HepG2 (cell line): Measurements from ENCODE around the gene EGLN2. TPM values are rescaled to one million over a fixed set of nuclear protein-coding genes. Genes with fewer than 3 reads are reported as not detected.

Experiments
- ATAC-seq: fragments of 200-7000 bp; cut with Tn5 transposase; 3 replicates; pipeline ENCODE4 v1.9.1; 2020; ENCODE audit warnings: mild to moderate bottlenecking, moderate library complexity
- BruUV-seq: library from RNA; stranded (reverse); fragments of 400-500 nt; replicated peaks from 2 replicates; lab custom pipeline; 2021; lab: Mats Ljungman, UMichigan
- CTCF ChIA-PET: fragments of 300-600 bp; formaldehyde crosslinking; extraction: SDS; loops from one replicate; lab custom pipeline; 2021; ENCODE audit warnings: low total read pairs, inconsistent platforms, low intra/inter-chr PET ratio; lab: Yijun Ruan, JAX
- POLR2A ChIA-PET: fragments of 350-600 bp; sonication (Branson Sonifier 250); formaldehyde crosslinking; loops from one replicate; lab custom pipeline; 2020; ENCODE audit warnings: antibody characterized with exemption, inconsistent platforms; lab: Yijun Ruan, JAX
- DNase-seq: peaks from one replicate; pipeline ENCODE4 v3.0.0-alpha.2; 2015; ENCODE audit warnings: low spot score
- FAIRE-seq: peaks from 3 replicates; lab custom pipeline; 2011; peaks lifted over from hg19 to GRCh38; lab: Jason Lieb, UNC
- H2AFZ ChIP-seq: one replicate; pipeline ENCODE4 v1.6.1; 2011; ENCODE audit warnings: low read length, inconsistent platforms
- H3K27ac ChIP-seq: fragments of 300-600 bp; 3 replicates; pipeline ENCODE4 v1.8.0; 2011; ENCODE audit warnings: mixed run types, mild to moderate bottlenecking, mixed read lengths, low read length, inconsistent platforms; ENCODE audit not compliant: insufficient read depth; ENCODE audit errors: extremely low read length
- H3K27me3 ChIP-seq, 2 experiments: fragments of 200-600 bp in 1 of 2; 2 replicates in 1 of 2; 3 replicates in 1 of 2; pipeline versions ENCODE4 v1.6.0 to v1.8.0; 2011; ENCODE audit warnings: low read length in 2 of 2, mild to moderate bottlenecking in 2 of 2, moderate library complexity in 2 of 2, inconsistent platforms in 1 of 2; ENCODE audit not compliant: insufficient read depth in 2 of 2, control insufficient read depth in 1 of 2
- H3K36me3 ChIP-seq, 2 experiments: fragments of 200-600 bp in 1 of 2; replicated peaks in 1 of 2; 2 replicates in 1 of 2; 3 replicates in 1 of 2; pipeline versions ENCODE4 v1.5.1 to v1.8.0; 2011; ENCODE audit warnings: low read length in 2 of 2, inconsistent platforms in 1 of 2; ENCODE audit not compliant: insufficient read depth in 2 of 2, control insufficient read depth in 1 of 2
- H3K4me1 ChIP-seq: 2 replicates; pipeline ENCODE4 v1.5.1; 2012; ENCODE audit warnings: low read length, inconsistent platforms; ENCODE audit not compliant: insufficient read depth
- H3K4me2 ChIP-seq: 2 replicates; pipeline ENCODE4 v1.6.0; 2011; ENCODE audit warnings: low read depth, low read length, inconsistent platforms
- H3K4me3 ChIP-seq, 3 experiments: fragments of 200-600 bp in 1 of 3; sonication (generic), shearing (Covaris generic) in 1 of 3; replicated peaks in 1 of 3; 2 replicates each; pipeline ENCODE4 v1.5.1; 2011 to 2016; ENCODE audit warnings: low read length in 3 of 3, inconsistent platforms in 2 of 3, low read depth in 2 of 3, mild to moderate bottlenecking in 2 of 3, control low read depth in 1 of 3, mixed read lengths in 1 of 3; ENCODE audit not compliant: insufficient read depth in 1 of 3
- H3K79me2 ChIP-seq: one replicate; pipeline ENCODE4 v1.6.1; 2011; ENCODE audit warnings: low read length, inconsistent platforms; ENCODE audit not compliant: insufficient read depth
- H3K9ac ChIP-seq: 2 replicates; pipeline ENCODE4 v1.6.0; 2011; ENCODE audit warnings: mild to moderate bottlenecking, low read depth, low read length, inconsistent platforms; ENCODE audit not compliant: insufficient read depth
- H3K9me3 ChIP-seq: 2 replicates; pipeline ENCODE4 v1.5.1; 2012; ENCODE audit warnings: mild to moderate bottlenecking, low read length
- H4K20me1 ChIP-seq: 2 replicates; pipeline ENCODE4 v1.6.0; 2011; ENCODE audit warnings: inconsistent platforms, mild to moderate bottlenecking, low read length, moderate library complexity; ENCODE audit not compliant: insufficient read depth
- CBX1 ChIP-seq: IDR thresholded peaks from one replicate; pipeline ENCODE4 v1.6.1; 2016; ENCODE audit warnings: antibody characterized with exemption, low read depth
- GTF3A ChIP-seq: sonication (generic); formaldehyde crosslinking; conservative IDR thresholded peaks from 2 replicates; pipeline ENCODE4 v1.4.0; 2020; ENCODE audit warnings: mild to moderate bottlenecking, missing genetic modification reagents
- HIVEP1 ChIP-seq: sonication (generic); formaldehyde crosslinking; IDR thresholded peaks from 2 replicates; pipeline ENCODE4 v1.4.0; 2020; ENCODE audit warnings: mild to moderate bottlenecking, missing genetic modification reagents
- MXD4 ChIP-seq: IDR thresholded peaks from 2 replicates; pipeline ENCODE4 v1.6.1; 2016; ENCODE audit warnings: mild to moderate bottlenecking, missing biosample characterization, missing genetic modification reagents
- MXI1 ChIP-seq: IDR thresholded peaks from 3 replicates; pipeline ENCODE4 v1.6.1; 2012; ENCODE audit warnings: low read depth, low read length, inconsistent platforms, borderline replicate concordance
- RCOR2 ChIP-seq: IDR thresholded peaks from 2 replicates; pipeline ENCODE4 v1.6.1; 2016; ENCODE audit warnings: missing biosample characterization, missing genetic modification reagents
- XRCC5 ChIP-seq: fragments of 200-400 bp; formaldehyde crosslinking; optimal IDR thresholded peaks from 2 replicates; pipeline ENCODE3; 2017; ENCODE audit warnings: mild to moderate bottlenecking, low read length
- ZNF143 ChIP-seq: sonication (generic); formaldehyde crosslinking; IDR thresholded peaks from 2 replicates; pipeline ENCODE4 v1.4.0; 2020; ENCODE audit warnings: missing genetic modification reagents
- ZNF235 ChIP-seq: sonication (generic); formaldehyde crosslinking; IDR thresholded peaks from 2 replicates; pipeline ENCODE4 v1.8.1; 2023; ENCODE audit warnings: mild to moderate bottlenecking, missing genetic modification reagents, borderline replicate concordance
- ZNF382 ChIP-seq: sonication (generic); formaldehyde crosslinking; IDR thresholded peaks from 2 replicates; pipeline ENCODE4 v1.5.0; 2020; ENCODE audit warnings: missing genetic modification reagents, mild to moderate bottlenecking, borderline replicate concordance
- ZNF567 ChIP-seq: sonication (generic); formaldehyde crosslinking; IDR thresholded peaks from 2 replicates; pipeline ENCODE4 v1.8.1; 2023; ENCODE audit warnings: mild to moderate bottlenecking, missing genetic modification reagents, borderline replicate concordance
- ZNF615 ChIP-seq: sonication (generic); formaldehyde crosslinking; IDR thresholded peaks from 2 replicates; pipeline ENCODE4 v1.5.0; 2020; ENCODE audit warnings: mild to moderate bottlenecking, missing genetic modification reagents, borderline replicate concordance
- ZNF709 ChIP-seq: sonication (generic); formaldehyde crosslinking; IDR thresholded peaks from 2 replicates; pipeline ENCODE4 v1.5.0; 2020; ENCODE audit warnings: mild to moderate bottlenecking, missing genetic modification reagents
- ZZZ3 ChIP-seq: sonication (generic); formaldehyde crosslinking; IDR thresholded peaks from 2 replicates; pipeline ENCODE4 v1.4.0; 2020; ENCODE audit warnings: missing genetic modification reagents, mild to moderate bottlenecking, borderline replicate concordance
- WGBS: methylation state at CpG from one replicate; pipeline ENCODE4 v1.1.6; 2017; ENCODE audit warnings: low lambda C conversion rate; 5-methylcytosine and 5-hydroxymethylcytosine counted together
- in situ Hi-C: cut with HindIII; loops from 2 replicates; pipeline ENCODE4 v1.10.0; 2017; ENCODE audit warnings: low pct_unique_long_range_greater_than_20kb; ENCODE audit not compliant: extremely low pct_ligation_motif_present
- intact Hi-C: fragments of 100-400 bp; cut with micrococcal nuclease; formaldehyde crosslinking; loops from one replicate; pipeline ENCODE4 v1.10.0; 2022; ENCODE audit not compliant: unreplicated experiment
- polyA plus RNA-seq, 8 experiments: library from polyadenylated mRNA; depleted of rRNA in 3 of 8; stranded (reverse) in 7 of 8; unstranded in 1 of 8; fragments of >200 nt; fragmentation: Illumina TruSeq in 4 of 8; extraction: Trizol in 4 of 8; gene quantifications; 2 replicates each; pipeline versions ENCODE4 v1.2.1 to v1.2.3, GENCODE V29; 2011 to 2016; ENCODE audit warnings: low read depth in 4 of 8, missing spikeins in 1 of 8, mixed read lengths in 1 of 8; ENCODE audit not compliant: insufficient read depth in 1 of 8
- total RNA-seq, 5 experiments: library from RNA; depleted of rRNA; stranded (reverse); fragments of >200 nt; fragmentation: Illumina TruSeq; extraction: Trizol; gene quantifications; 2 replicates each; pipeline ENCODE4 v1.2.3, GENCODE V29; 2016; ENCODE audit warnings: low read depth in 1 of 5
- TF ChIP-seq, protein P1 (sequence below): sonication (generic); formaldehyde crosslinking; conservative IDR thresholded peaks from 2 replicates; pipeline ENCODE4 v1.4.0; 2020; ENCODE audit warnings: missing genetic modification reagents
- TF ChIP-seq, protein P2 (sequence below): sonication (generic); formaldehyde crosslinking; IDR thresholded peaks from 2 replicates; pipeline ENCODE4 v1.8.0; 2022; ENCODE audit warnings: missing genetic modification reagents, low read depth, mild to moderate bottlenecking, borderline replicate concordance
- TF ChIP-seq, protein P3 (sequence below): sonication (generic); formaldehyde crosslinking; conservative IDR thresholded peaks from 2 replicates; pipeline ENCODE4 v1.5.0; 2020; ENCODE audit warnings: missing genetic modification reagents

Gene EGLN2
- total and polyA plus RNA-seq, 2 of the 13 experiments (the other 11 are each of a cell fraction or from before 2014, with no cell fraction given): 16.5 to 40.8 TPM

DNA sequence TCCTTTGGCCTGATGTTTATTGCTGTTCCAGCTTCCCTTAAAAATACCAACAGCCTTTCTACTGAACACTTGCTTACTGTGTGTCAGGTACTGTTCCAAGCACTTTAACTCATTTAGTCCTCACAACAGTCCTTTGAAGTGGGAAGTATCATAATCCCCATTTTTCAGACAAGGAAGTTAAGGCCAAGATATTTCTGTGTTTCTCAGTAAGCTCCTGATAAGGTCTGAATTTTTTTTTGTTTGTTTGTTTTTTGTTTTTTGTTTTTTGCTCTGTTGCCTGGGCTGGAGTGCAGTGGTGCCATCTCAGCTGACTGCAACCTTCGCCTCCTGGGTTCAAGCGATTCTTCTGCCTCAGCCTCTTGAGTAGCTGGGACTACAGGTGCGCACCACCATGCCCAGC is 40.5 kb upstream of the EGLN2 start:
- FAIRE-seq (no peak), DNase-seq (no peak), ATAC-seq (no peak)
- in situ Hi-C loops (no loop called here), intact Hi-C loops (no loop called here)
- Histone ChIP-seq H3K27me3 (no peaks in the 10 kb centered on the region), H3K4me1 (peaks cover 38% of the 10 kb centered on the region), H3K4me3 (no peak overlapping the region), H4K20me1 (peaks cover 35% of the 10 kb centered on the region), H3K9ac (no peak overlapping the region), H3K79me2 (peaks cover 40% of the 10 kb centered on the region), H3K36me3 (peaks cover 34 to 74% of the 10 kb centered on the region in 2 experiments), H3K9me3 (no peaks in the 10 kb centered on the region), H2AFZ (no peak overlapping the region), H3K27ac (no peak overlapping the region), H3K4me2 (no peak overlapping the region)
- 100% methylated on average over 3 of the region's 3 CpGs for WGBS
- CTCF ChIA-PET: no interaction called here
- TF ChIP-seq MXD4 (CRISPR knock-in tag) (no peak), ZNF709 (CRISPR knock-in tag) (no peak), RCOR2 (no peak), CBX1 (no peak), ZNF143 (CRISPR knock-in tag) (no peak), ZNF567 (CRISPR knock-in tag) (no peak), MXI1 (no peak), ZZZ3 (no peak), HIVEP1 (no peak), XRCC5 (no peak), GTF3A (CRISPR knock-in tag) (no peak), ZNF235 (CRISPR knock-in tag) (no peak), ZNF615 (no peak), ZNF382 (CRISPR knock-in tag) (no peak)
- TF ChIP-seq, protein P1, sequence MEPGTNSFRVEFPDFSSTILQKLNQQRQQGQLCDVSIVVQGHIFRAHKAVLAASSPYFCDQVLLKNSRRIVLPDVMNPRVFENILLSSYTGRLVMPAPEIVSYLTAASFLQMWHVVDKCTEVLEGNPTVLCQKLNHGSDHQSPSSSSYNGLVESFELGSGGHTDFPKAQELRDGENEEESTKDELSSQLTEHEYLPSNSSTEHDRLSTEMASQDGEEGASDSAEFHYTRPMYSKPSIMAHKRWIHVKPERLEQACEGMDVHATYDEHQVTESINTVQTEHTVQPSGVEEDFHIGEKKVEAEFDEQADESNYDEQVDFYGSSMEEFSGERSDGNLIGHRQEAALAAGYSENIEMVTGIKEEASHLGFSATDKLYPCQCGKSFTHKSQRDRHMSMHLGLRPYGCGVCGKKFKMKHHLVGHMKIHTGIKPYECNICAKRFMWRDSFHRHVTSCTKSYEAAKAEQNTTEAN (CRISPR knock-in tag): no peak
- TF ChIP-seq, protein P2, sequence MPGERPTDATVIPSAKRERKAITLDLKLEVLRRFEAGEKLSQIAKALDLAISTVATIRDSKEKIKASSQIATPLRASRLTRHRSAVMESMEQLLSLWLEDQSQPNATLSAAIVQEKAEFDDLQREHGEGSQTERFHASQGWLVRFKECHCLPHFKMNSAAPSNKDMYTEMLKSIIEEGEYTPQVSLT (CRISPR knock-in tag): no peak
- TF ChIP-seq, protein P3, sequence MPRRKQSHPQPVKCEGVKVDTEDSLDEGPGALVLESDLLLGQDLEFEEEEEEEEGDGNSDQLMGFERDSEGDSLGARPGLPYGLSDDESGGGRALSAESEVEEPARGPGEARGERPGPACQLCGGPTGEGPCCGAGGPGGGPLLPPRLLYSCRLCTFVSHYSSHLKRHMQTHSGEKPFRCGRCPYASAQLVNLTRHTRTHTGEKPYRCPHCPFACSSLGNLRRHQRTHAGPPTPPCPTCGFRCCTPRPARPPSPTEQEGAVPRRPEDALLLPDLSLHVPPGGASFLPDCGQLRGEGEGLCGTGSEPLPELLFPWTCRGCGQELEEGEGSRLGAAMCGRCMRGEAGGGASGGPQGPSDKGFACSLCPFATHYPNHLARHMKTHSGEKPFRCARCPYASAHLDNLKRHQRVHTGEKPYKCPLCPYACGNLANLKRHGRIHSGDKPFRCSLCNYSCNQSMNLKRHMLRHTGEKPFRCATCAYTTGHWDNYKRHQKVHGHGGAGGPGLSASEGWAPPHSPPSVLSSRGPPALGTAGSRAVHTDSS (CRISPR knock-in tag): no peak
- BruUV-seq: no TSS peak
- POLR2A ChIA-PET: interaction anchor here (1.7 to 7.8 kb wide), 2 partner anchors 20 to 40 kb away, joined by 4 to 90 read pairs; partner anchors contain the start of gene RAB4B
